Activated CD4-positive, alpha-beta T cell treated with anti-CD3 and anti-CD28 coated beads for 36 hours (primary cell): Measurements from ENCODE around the gene C11orf71. TPM values are rescaled to one million over a fixed set of nuclear protein-coding genes. Genes with fewer than 3 reads are reported as not detected.

Experiments
- ATAC-seq: fragments of 200-7000 bp; cut with Tn5 transposase; one replicate; pipeline ENCODE4 v1.10.0; 2021; ENCODE audit warnings: mild to moderate bottlenecking, moderate library complexity
- CTCF ChIA-PET: fragments of 350-600 bp; sonication (Branson Sonifier 250); formaldehyde crosslinking; loops from one replicate; lab custom pipeline; 2021; ENCODE audit warnings: antibody characterized with exemption; lab: Charles Lee
- POLR2A ChIA-PET: fragments of 350-600 bp; sonication (Branson Sonifier 250); formaldehyde crosslinking; loops from one replicate; lab custom pipeline; 2021; ENCODE audit warnings: antibody characterized with exemption, inconsistent platforms; lab: Charles Lee
- DNase-seq: peaks from one replicate; pipeline ENCODE4 v3.0.0-alpha.2; 2020
- H3K27ac Mint-ChIP-seq: one replicate; pipeline ENCODE4 v1.8.0; 2021; ENCODE audit warnings: mixed read lengths
- H3K27me3 Mint-ChIP-seq: one replicate; pipeline ENCODE4 v1.8.0; 2021; ENCODE audit warnings: mixed read lengths
- H3K36me3 Mint-ChIP-seq: one replicate; pipeline ENCODE4 v1.8.0; 2021; ENCODE audit warnings: low read depth, mixed read lengths
- H3K4me1 Mint-ChIP-seq: one replicate; pipeline ENCODE4 v1.8.0; 2021; ENCODE audit warnings: mixed read lengths
- H3K4me3 Mint-ChIP-seq: one replicate; pipeline ENCODE4 v1.8.0; 2021; ENCODE audit warnings: mild to moderate bottlenecking, moderate library complexity, mixed read lengths
- H3K9me3 Mint-ChIP-seq: one replicate; pipeline ENCODE4 v1.8.0; 2021; ENCODE audit warnings: low read depth, mixed read lengths
- intact Hi-C, 2 experiments: fragments of 100-400 bp; cut with DNase I in 1 of 2; cut with micrococcal nuclease in 1 of 2; formaldehyde crosslinking; loops; one replicate each; pipeline versions ENCODE4 v1.14.2 to v1.15.1; 2022 to 2024; cut with DNase I, micrococcal nuclease
- total RNA-seq, 2 experiments: library from RNA; stranded (reverse); gene quantifications; one replicate each; pipeline ENCODE4 v1.2.3, GENCODE V29; 2021

C11orf71 gene
- total RNA-seq, 2 experiments from 2014 or later, result 4.8 to 5.5 TPM

DNA sequence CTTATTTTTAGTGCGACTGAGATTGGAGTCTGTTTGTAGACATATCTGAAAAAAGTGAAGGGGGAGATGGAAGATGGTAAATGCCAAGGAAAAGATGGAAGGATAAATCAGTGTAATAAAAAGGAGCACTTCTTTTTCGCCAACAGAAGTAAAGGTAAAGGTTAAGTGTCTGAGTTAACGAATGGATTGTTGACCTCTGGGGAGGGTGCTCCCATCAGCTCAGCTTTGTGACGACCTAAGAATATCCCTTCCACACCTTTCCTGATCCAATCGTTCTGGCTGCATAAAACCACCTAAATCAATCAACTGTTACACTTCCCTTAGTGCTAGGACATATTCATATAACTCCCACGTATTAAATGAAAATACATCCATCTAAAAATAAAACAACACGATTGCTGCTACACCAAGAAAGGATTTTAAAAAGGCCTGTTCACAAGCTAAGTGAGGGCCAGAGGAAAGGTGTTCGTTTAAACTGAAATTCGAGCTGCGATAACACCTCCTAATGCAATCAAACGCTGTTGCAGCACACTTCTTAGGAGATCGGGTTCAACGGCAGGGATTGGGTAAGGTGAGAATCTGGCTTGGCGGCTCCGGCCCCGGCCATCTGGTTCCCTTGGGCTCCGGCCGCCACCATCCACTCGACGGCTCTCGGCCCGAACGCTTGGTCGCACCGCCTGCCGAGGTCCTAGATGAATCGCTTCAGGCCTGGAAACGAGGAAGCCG, 658 bp downstream of the C11orf71 start:
- Mint-ChIP-seq H3K27ac (peak overlapping the region; percentile 99), H3K4me3 (peak overlapping the region; percentile 98), H3K36me3 (peaks cover 21% of the 10 kb centered on the region), H3K4me1 (peaks cover 43% of the 10 kb centered on the region), H3K27me3 (no peaks in the 10 kb centered on the region), H3K9me3 (no peaks in the 10 kb centered on the region)
- POLR2A ChIA-PET, result interaction anchor here (0.7 kb wide), 1 partner anchor 12 kb away, joined by 3 read pairs; no protein-coding TSS in a partner anchor
- intact Hi-C loops, result loop anchor here (1.0 to 10.0 kb wide), 8 partner anchors 40 to 1087 kb away; partner anchors contain the start of genes REXO2 (in 2 of the 2), USP28 (in 2 of the 2), TTC12 (in 1 of the 2) and ZW10 (in 1 of the 2)
- DNase-seq (no peak), ATAC-seq (peak; percentile 20)
- CTCF ChIA-PET, result interaction anchor here (1.2 kb wide), 1 partner anchor 56 kb away, joined by 3 read pairs; no protein-coding TSS in a partner anchor

DNA sequence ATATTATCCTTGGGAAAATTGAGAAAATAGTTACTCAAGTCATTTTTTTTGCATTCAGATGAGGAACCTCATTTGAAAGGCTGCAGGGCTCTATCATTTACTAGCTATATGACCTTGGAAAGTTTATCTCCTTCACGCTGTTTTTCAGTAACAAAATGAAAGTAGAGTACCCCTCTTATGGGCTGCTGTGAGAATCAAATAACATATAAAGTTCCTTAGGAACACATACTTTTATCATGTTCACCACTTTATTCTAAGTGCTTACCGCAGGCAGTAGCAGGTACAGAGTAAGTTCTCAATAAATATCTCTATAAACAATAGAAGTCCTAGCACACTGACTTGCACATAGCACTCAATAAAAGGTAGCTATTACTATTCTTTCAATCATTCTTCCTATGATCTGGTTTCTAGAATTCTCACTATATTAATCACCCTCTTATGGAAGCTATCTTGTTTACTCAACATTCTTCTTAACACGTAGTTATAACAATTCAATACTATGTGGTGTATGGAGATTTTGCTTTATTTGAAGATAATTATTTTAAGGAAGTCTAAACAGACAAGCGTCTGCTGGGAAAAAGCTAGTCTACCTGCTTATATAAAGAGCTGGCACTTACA, 1.9 kb downstream of the C11orf71 start:
- ATAC-seq (no peak), DNase-seq (no peak)
- Mint-ChIP-seq H3K27ac (peak overlapping the region; percentile 99), H3K4me3 (peak overlapping the region; percentile 98), H3K4me1 (peaks cover 34% of the 10 kb centered on the region), H3K27me3 (no peaks in the 10 kb centered on the region), H3K36me3 (peaks cover 16% of the 10 kb centered on the region), H3K9me3 (no peaks in the 10 kb centered on the region)
- intact Hi-C loops, result loop anchor here in 1 of 2 experiments (2.0 kb wide), 1 partner anchor 58 kb away; no protein-coding TSS in a partner anchor
- CTCF ChIA-PET, result interaction anchor here (0.6 to 1.3 kb wide), 3 partner anchors 51 to 478 kb away, joined by 3 to 5 read pairs (median 4); no protein-coding TSS in a partner anchor
- POLR2A ChIA-PET, result no interaction called here

DNA sequence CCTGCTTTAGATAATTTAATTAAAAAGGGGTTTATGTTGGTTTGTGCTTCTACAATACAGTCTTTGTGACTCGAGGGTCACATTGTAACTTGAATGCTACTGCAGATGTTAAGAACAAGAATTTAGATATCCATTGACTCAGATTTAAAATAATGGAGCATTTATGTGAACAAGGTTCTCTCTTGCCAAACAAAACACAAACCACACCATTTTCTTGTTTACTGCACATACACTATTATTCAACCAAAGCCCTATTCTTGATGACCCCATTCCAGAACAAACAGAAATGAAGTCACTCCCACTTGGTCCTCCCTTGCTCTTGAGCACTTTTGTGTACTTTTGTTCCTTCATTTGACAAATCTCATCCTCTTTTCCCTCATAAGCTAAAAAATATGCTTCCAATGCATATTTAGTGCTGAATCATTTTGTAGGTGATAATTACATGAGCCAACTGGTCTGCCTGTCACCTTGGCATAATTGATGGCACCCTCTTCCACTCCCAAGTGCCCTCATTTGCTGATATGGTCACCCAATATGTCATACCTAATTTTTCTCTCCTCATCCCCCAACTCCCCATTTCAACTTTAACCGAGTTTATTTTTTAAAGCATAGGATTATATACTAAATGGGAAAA, 2.8 kb downstream of the C11orf71 start:
- DNase-seq (no peak), ATAC-seq (no peak)
- Mint-ChIP-seq H3K4me1 (peaks cover 28% of the 10 kb centered on the region), H3K27ac (no peak overlapping the region), H3K27me3 (no peaks in the 10 kb centered on the region), H3K4me3 (no peak overlapping the region), H3K36me3 (peaks cover 11% of the 10 kb centered on the region), H3K9me3 (no peaks in the 10 kb centered on the region)
- ChIA-PET POLR2A (no interaction called here), CTCF (interaction anchor here (0.9 to 1.3 kb wide), 2 partner anchors 51 to 57 kb away, joined by 3 to 5 read pairs; no protein-coding TSS in a partner anchor)
- intact Hi-C loops, result no loop called here

DNA sequence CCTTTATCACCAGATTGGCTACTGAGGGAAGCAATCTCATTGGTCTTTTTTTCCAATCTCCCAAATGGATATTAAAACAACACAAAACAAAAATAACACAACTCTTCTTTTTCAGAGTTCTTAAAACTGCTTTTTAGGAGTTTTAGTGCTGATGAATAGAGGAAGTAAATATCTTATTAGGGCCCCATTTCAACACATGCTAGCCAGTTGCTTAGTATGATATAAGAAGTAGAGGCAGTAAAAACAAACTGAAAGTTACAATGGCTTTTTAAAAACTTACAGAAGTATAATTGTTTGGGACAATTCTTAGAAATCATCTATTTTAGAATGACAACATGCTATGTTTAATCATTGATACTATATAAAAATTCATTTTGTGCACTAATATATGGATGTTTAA, 3.4 kb downstream of the C11orf71 start:
- ChIA-PET CTCF (no interaction called here), POLR2A (no interaction called here)
- DNase-seq (no peak), ATAC-seq (no peak)
- H3K4me1 Mint-ChIP-seq, result peaks cover 24% of the 10 kb centered on the region
- H3K9me3 Mint-ChIP-seq, result no peaks in the 10 kb centered on the region
- no peak overlapping the region for H3K4me3 Mint-ChIP-seq
- no peak overlapping the region for H3K27ac Mint-ChIP-seq
- peaks cover 9% of the 10 kb centered on the region for H3K36me3 Mint-ChIP-seq
- intact Hi-C loops, result no loop called here
- H3K27me3 Mint-ChIP-seq, result no peaks in the 10 kb centered on the region

DNA sequence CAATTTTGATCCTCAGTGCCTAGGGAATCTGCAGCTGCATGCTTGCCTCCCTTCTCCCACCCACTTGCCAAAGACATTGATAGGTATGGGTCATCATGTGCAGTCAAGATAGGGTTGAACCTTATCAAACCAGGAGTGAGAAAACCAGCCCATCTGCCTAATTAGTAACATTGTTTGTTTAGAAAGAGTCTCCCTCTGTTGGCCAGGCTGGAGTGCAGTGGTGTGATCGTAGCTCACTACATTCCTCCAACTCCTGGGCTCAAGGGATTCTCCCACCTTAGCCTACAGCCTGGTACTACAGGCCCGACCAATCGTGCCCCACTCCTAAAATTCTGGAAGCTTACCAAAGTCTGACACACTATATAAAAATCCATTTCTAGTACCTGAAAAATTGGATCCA, 4.6 kb downstream of the C11orf71 start:
- no peak overlapping the region for H3K27ac Mint-ChIP-seq
- ATAC-seq (no peak), DNase-seq (no peak)
- H3K9me3 Mint-ChIP-seq, result no peaks in the 10 kb centered on the region
- intact Hi-C loops, result no loop called here
- H3K36me3 Mint-ChIP-seq, result peaks cover 8% of the 10 kb centered on the region
- H3K4me1 Mint-ChIP-seq, result peaks cover 24% of the 10 kb centered on the region
- POLR2A ChIA-PET, result no interaction called here
- CTCF ChIA-PET, result no interaction called here
- H3K4me3 Mint-ChIP-seq, result no peak overlapping the region
- no peaks in the 10 kb centered on the region for H3K27me3 Mint-ChIP-seq

DNA sequence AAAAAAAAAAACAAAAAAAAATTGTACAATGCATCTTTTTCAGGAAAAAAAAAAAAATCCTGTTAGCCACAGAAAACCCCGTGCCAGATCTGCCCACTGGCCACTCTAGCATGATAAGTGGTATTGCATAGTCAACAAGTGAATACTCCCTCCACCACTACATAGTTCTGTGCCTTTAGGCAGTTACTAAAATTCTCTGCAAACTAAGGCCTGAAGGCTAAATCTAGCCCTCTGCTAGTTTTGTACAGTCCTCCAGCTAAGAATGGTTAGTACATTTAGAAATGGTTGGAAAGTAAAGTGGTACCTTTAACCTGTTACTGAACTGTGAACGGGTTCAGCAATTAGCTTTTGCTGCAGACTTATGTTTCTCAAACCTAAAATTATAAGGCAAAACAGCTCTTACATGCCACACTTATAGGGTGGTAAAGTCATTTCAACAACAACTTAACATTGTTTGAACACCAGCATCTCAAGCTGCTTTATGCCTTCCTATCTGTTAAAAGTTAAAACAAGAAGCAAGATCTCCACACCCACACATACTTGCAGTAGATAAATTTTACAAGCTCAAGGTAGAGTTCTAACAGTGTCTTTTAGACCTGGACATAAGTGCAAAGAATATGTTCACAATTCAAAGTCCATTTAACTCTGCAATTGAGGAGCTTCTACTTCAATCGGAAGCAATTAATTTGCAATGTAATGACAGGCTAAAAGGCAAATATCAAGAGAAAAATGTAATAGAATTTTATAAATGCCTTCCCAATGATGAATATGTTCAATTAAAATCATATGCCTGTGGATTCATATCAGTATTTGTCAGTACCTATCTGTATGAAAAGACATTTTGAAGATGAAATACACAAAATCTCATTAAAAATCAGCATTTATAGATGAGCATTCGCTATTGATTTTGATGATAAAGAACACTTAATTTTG, 7.3 kb downstream of the C11orf71 start:
- no peaks in the 10 kb centered on the region for H3K9me3 Mint-ChIP-seq
- no peaks in the 10 kb centered on the region for H3K36me3 Mint-ChIP-seq
- ChIA-PET CTCF (interaction anchor here (0.8 to 1.2 kb wide), 2 partner anchors 26 to 46 kb away, joined by 4 to 6 read pairs; partner anchors contain the start of gene REXO2), POLR2A (interaction anchor here (0.6 kb wide), 1 partner anchor 1837 kb away, joined by 3 read pairs; no protein-coding TSS in a partner anchor)
- intact Hi-C loops, result no loop called here
- DNase-seq, result no peak
- H3K4me1 Mint-ChIP-seq, result peaks cover 11% of the 10 kb centered on the region
- no peak overlapping the region for H3K4me3 Mint-ChIP-seq
- no peak for ATAC-seq
- no peak overlapping the region for H3K27ac Mint-ChIP-seq
- H3K27me3 Mint-ChIP-seq, result no peaks in the 10 kb centered on the region

DNA sequence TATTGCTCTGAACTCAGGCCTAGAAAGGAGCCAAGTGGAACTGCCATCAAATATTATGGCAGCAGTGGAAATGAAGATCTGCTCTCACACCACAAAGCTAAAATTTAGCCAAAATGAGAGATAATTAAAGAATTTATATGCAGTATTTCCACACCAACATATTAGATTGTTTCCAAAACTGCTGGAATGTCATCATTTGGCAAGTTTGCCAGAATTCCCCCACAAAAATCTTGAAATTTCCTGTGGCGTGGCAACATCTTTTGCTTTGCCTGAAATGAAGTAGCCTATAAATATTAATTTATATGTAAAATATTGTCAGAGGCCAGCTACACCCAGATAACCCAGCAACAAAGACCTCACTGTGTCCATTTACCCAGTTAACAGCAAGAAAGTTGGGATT, 13.8 kb downstream of the C11orf71 start:
- ATAC-seq (no peak), DNase-seq (no peak)
- H3K4me1 Mint-ChIP-seq, result no peaks in the 10 kb centered on the region
- intact Hi-C loops, result no loop called here
- CTCF ChIA-PET, result interaction anchor here (0.9 kb wide), 1 partner anchor 74 kb away, joined by 3 read pairs; no protein-coding TSS in a partner anchor
- H3K27me3 Mint-ChIP-seq, result peaks cover 10% of the 10 kb centered on the region
- peaks cover 3% of the 10 kb centered on the region for H3K9me3 Mint-ChIP-seq
- H3K27ac Mint-ChIP-seq, result no peak overlapping the region
- no peak overlapping the region for H3K4me3 Mint-ChIP-seq
- POLR2A ChIA-PET, result no interaction called here
- no peaks in the 10 kb centered on the region for H3K36me3 Mint-ChIP-seq

DNA sequence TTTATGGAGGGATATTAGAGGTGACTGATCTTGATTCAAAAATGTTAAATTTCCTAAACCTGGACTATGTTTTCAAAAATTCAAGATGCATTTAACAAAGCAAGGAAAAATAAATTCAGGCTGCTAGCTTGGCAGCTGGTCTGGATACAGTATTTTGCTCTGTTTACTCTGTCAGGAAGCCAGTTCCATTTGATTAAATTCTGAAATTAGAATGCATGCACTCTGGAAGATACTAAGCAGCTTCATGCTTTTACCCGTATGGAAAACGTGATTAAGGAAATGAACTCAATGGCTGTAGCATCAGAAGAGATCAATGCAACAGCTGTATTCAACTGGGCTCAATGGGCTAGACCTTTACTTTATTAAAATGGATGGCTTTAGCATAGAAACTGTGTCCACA, 14.2 kb downstream of the C11orf71 start:
- DNase-seq (no peak), ATAC-seq (no peak)
- intact Hi-C loops, result no loop called here
- Mint-ChIP-seq H3K27ac (no peak overlapping the region), H3K9me3 (peaks cover 3% of the 10 kb centered on the region), H3K4me3 (no peak overlapping the region), H3K4me1 (no peaks in the 10 kb centered on the region), H3K36me3 (no peaks in the 10 kb centered on the region), H3K27me3 (peaks cover 10% of the 10 kb centered on the region)
- CTCF ChIA-PET, result interaction anchor here (0.9 kb wide), 1 partner anchor 73 kb away, joined by 3 read pairs; no protein-coding TSS in a partner anchor
- POLR2A ChIA-PET, result no interaction called here

DNA sequence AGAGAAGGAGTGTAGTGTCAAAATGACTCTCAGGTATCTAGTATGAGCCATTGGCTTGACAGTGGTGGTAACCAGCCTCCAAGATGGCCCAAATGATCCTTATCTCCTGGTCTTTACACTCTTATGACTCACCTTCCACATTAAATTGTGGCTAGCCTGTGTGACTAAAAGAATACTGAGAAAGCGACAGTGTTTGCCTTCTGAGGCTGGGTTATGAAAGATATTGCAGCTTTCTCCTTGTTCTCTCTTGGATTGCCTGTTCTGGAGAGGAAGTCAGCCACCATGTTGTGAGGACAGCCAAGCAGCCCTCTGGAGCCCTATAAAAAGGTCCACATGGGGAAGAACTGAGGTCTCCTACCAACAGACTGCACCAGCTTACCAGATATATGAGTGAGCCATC, 15.8 kb downstream of the C11orf71 start:
- Mint-ChIP-seq H3K27ac (no peak overlapping the region), H3K4me1 (peaks cover 8% of the 10 kb centered on the region), H3K27me3 (peaks cover 10% of the 10 kb centered on the region), H3K4me3 (no peak overlapping the region), H3K36me3 (no peaks in the 10 kb centered on the region), H3K9me3 (peaks cover 3% of the 10 kb centered on the region)
- no peak for DNase-seq
- ChIA-PET CTCF (no interaction called here), POLR2A (no interaction called here)
- intact Hi-C loops, result no loop called here
- ATAC-seq, result peak; percentile 61

- intact Hi-C loops, result no loop called here
- DNase-seq (no peak), ATAC-seq (no peak)
- CTCF ChIA-PET, result no interaction called here
- H3K4me1 Mint-ChIP-seq, result peaks cover 8% of the 10 kb centered on the region
- peaks cover 14% of the 10 kb centered on the region for H3K27me3 Mint-ChIP-seq
- H3K36me3 Mint-ChIP-seq, result no peaks in the 10 kb centered on the region
- peaks cover 3% of the 10 kb centered on the region for H3K9me3 Mint-ChIP-seq
- no peak overlapping the region for H3K27ac Mint-ChIP-seq
- POLR2A ChIA-PET, result no interaction called here
- no peak overlapping the region for H3K4me3 Mint-ChIP-seq
Observed at GRCh38 chr11:114382509-114382908, 17.8 kb downstream of the C11orf71 start.
